Osteocyte (in vitro differentiated cells): ENCODE data around the gene ADCY2. TPM values are rescaled to one million over a fixed set of nuclear protein-coding genes. Genes with fewer than 3 reads are reported as not detected.

ENCODE experiments used
- DNase-seq: peaks from one replicate; pipeline ENCODE4 v3.0.0; 2021; ENCODE audit warnings: mixed read lengths; ENCODE audit not compliant: unreplicated experiment; ENCODE audit errors: extremely low spot score
- H3K27ac Mint-ChIP-seq: one replicate; pipeline ENCODE4 v1.8.0; 2021; ENCODE audit warnings: mild to moderate bottlenecking, mixed read lengths; ENCODE audit not compliant: unreplicated experiment
- H3K27me3 Mint-ChIP-seq: one replicate; pipeline ENCODE4 v1.8.0; 2021; ENCODE audit warnings: mixed read lengths; ENCODE audit not compliant: unreplicated experiment
- H3K36me3 Mint-ChIP-seq: one replicate; pipeline ENCODE4 v1.8.0; 2021; ENCODE audit warnings: mixed read lengths; ENCODE audit not compliant: unreplicated experiment
- H3K4me1 Mint-ChIP-seq: one replicate; pipeline ENCODE4 v1.8.0; 2021; ENCODE audit warnings: mixed read lengths; ENCODE audit not compliant: unreplicated experiment
- H3K4me3 Mint-ChIP-seq: one replicate; pipeline ENCODE4 v1.8.0; 2021; ENCODE audit warnings: mild to moderate bottlenecking, moderate library complexity, mixed read lengths; ENCODE audit not compliant: unreplicated experiment
- H3K9me3 Mint-ChIP-seq: one replicate; pipeline ENCODE4 v1.8.0; 2021; ENCODE audit warnings: mixed read lengths; ENCODE audit not compliant: unreplicated experiment
- CTCF ChIP-seq: fragments of 200-600 bp; sonication (generic); IDR thresholded peaks from 2 replicates; pipeline ENCODE4 v1.5.0; 2021; ENCODE audit warnings: antibody characterized with exemption, mild to moderate bottlenecking, moderate library complexity
- total RNA-seq: library from RNA; stranded (reverse); gene quantifications from 2 replicates; pipeline ENCODE4 v1.2.1, GENCODE V29; 2021

Gene ADCY2
- total RNA-seq, 1 donor from 2014 or later: not detected

GRCh38 chr5:7616897-7617296 is 221.0 kb downstream of the ADCY2 start:
- no peaks in the 10 kb centered on the region for H3K4me1 Mint-ChIP-seq
- no peak for TF ChIP-seq CTCF
- H3K27me3 Mint-ChIP-seq: peaks cover 18% of the 10 kb centered on the region
- no peaks in the 10 kb centered on the region for H3K36me3 Mint-ChIP-seq
- no peak for DNase-seq
- no peaks in the 10 kb centered on the region for H3K9me3 Mint-ChIP-seq
- no peak overlapping the region for H3K27ac Mint-ChIP-seq
- H3K4me3 Mint-ChIP-seq: no peak overlapping the region

GRCh38 chr5:7622498-7622897 is 226.6 kb downstream of the ADCY2 start:
- no peaks in the 10 kb centered on the region for H3K36me3 Mint-ChIP-seq
- H3K27me3 Mint-ChIP-seq: peaks cover 31% of the 10 kb centered on the region
- H3K4me1 Mint-ChIP-seq: no peaks in the 10 kb centered on the region
- H3K27ac Mint-ChIP-seq: no peak overlapping the region
- no peaks in the 10 kb centered on the region for H3K9me3 Mint-ChIP-seq
- H3K4me3 Mint-ChIP-seq: no peak overlapping the region
- TF ChIP-seq CTCF: no peak
- DNase-seq: no peak

DNA sequence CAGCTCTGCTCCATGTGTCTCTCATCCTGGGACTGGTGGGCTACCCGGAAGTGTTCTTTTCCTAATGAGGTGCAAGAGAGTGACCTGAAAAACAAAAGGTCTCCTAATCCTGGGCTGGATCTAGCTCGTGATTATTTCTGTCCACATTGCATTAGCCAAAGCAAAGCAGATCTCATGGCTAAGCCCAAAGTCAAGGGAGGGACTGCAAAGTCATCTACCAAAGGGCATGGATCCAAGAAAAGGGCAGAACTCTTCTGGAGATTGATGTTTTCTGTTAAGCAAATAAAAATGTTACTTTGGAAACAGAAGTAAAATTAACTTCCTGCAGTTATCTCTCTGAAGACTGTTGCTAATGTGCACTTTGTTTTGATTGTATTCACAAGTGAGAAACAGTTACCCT is 229.8 kb downstream of the ADCY2 start:
- no peaks in the 10 kb centered on the region for H3K36me3 Mint-ChIP-seq
- no peak for DNase-seq

DNA sequence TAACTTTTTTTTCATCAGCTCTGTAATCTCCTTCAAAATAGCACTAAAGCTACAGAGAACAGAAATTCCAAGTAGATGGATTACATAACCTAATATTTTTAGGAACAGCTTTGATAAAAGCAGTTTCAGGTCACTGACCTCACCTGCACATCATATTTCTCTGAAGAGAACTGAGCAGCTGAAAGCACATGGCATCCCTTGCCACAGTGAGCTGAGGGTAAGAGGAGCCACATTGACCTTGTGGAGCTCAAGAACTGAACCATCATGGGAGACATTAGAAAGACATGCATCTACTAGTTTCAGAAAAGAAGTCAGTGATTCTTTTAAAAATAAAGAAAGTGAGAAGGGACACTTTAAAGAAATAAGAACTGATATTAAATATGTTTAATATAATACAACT is 232.3 kb downstream of the ADCY2 start:
- no peaks in the 10 kb centered on the region for H3K4me1 Mint-ChIP-seq
- H3K36me3 Mint-ChIP-seq: no peaks in the 10 kb centered on the region
- no peak overlapping the region for H3K4me3 Mint-ChIP-seq
- no peak for DNase-seq
- peaks cover 4% of the 10 kb centered on the region for H3K9me3 Mint-ChIP-seq
- TF ChIP-seq CTCF: no peak
- peaks cover 36% of the 10 kb centered on the region for H3K27me3 Mint-ChIP-seq
- H3K27ac Mint-ChIP-seq: no peak overlapping the region

More for the DNA sequence above, 229.8 kb downstream of the ADCY2 start:
- no peaks in the 10 kb centered on the region for H3K4me1 Mint-ChIP-seq
- H3K4me3 Mint-ChIP-seq: no peak overlapping the region
- TF ChIP-seq CTCF: no peak
- H3K9me3 Mint-ChIP-seq: no peaks in the 10 kb centered on the region
- no peak overlapping the region for H3K27ac Mint-ChIP-seq
- peaks cover 29% of the 10 kb centered on the region for H3K27me3 Mint-ChIP-seq

- no peak for DNase-seq
- H3K9me3 Mint-ChIP-seq: peaks cover 4% of the 10 kb centered on the region
- no peak overlapping the region for H3K4me3 Mint-ChIP-seq
Measured at GRCh38 chr5:7628820-7629219, 232.9 kb downstream of the ADCY2 start.

More at GRCh38 chr5:7628820-7629219, 232.9 kb downstream of the ADCY2 start:
- TF ChIP-seq CTCF: no peak
- no peaks in the 10 kb centered on the region for H3K4me1 Mint-ChIP-seq
- no peaks in the 10 kb centered on the region for H3K36me3 Mint-ChIP-seq
- peaks cover 36% of the 10 kb centered on the region for H3K27me3 Mint-ChIP-seq
- H3K27ac Mint-ChIP-seq: no peak overlapping the region
